IPS-15b (cell line): Measurements from ENCODE around the gene ACOXL.

Source experiments
- H3K27me3 ChIP-seq: one replicate; pipeline ENCODE4 v1.6.1; 2013; ENCODE audit warnings: low read length; ENCODE audit not compliant: control insufficient read depth, insufficient read depth
- H3K36me3 ChIP-seq: one replicate; pipeline ENCODE4 v1.6.1; 2013; ENCODE audit warnings: low read length; ENCODE audit not compliant: control insufficient read depth, insufficient read depth
- H3K4me1 ChIP-seq: one replicate; pipeline ENCODE4 v1.6.1; 2013; ENCODE audit warnings: mild to moderate bottlenecking, low read length; ENCODE audit not compliant: control insufficient read depth, insufficient read depth
- H3K4me3 ChIP-seq: one replicate; pipeline ENCODE4 v1.5.1; 2013; ENCODE audit warnings: low read depth, low read length
- H3K9ac ChIP-seq: one replicate; pipeline ENCODE4 v1.6.1; 2013; ENCODE audit warnings: low read depth, mild to moderate bottlenecking, low read length
- H3K9me3 ChIP-seq: one replicate; pipeline ENCODE4 v1.6.1; 2013; ENCODE audit warnings: mild to moderate bottlenecking, low read length; ENCODE audit not compliant: control insufficient read depth, insufficient read depth

The ACOXL gene

DNA sequence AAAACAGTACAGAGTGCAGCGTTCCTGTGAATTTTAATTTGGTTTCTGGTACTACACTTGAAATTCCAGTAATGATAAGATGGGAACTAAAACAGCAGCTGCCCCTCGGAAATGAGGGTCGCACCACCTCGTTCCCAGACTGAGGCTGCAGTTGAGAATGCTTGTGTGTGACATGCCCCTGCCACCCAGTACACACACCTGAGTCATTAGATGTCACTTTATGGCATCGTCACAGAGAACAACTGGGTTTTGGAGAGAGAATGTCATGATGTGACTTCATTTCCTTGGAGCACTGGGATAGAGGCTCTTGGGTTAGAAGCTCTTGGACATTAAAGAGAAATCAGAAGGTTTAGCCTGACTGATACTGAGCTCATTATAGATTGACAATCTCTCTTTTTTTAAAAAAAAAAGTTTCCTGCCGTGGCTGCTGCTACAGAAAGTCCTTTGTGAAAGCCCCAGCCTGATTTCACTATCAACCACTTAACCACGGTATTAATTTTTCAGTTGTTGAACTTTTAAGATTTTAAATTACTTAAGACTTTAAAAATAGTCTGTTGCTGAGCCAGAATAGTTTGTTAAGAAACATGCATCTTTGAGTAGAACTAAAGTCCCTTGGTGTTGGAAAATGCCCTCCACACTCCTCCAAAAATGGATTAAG is 412.9 kb downstream of the ACOXL start:
- no peaks in the 10 kb centered on the region for H3K27me3 ChIP-seq
- no peak overlapping the region for H3K9ac ChIP-seq
- no peaks in the 10 kb centered on the region for H3K9me3 ChIP-seq
- no peaks in the 10 kb centered on the region for H3K4me1 ChIP-seq
- no peak overlapping the region for H3K4me3 ChIP-seq
- no peaks in the 10 kb centered on the region for H3K36me3 ChIP-seq

DNA sequence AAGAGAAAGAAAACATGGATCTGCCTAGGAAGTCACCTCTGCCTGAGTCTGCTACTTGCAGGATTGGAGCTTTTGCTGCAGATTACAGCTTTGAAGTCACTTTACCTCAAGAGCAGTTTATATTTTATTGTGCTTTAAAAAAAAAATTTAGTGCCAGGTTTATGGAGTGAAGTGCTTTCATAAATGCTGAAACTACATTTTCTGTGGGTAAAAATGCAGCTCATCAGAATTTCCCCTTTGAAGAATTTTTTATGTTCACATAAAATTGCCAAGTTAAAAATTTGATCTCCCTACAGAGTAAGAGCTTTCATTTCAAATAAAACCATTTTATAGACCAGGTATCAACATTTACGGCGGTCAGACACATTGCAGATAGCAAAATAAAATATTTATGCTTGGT is 413.6 kb downstream of the ACOXL start:
- Histone ChIP-seq H3K36me3 (peaks cover under 1% of the 10 kb centered on the region), H3K4me1 (no peaks in the 10 kb centered on the region), H3K9me3 (no peaks in the 10 kb centered on the region), H3K4me3 (no peak overlapping the region), H3K9ac (no peak overlapping the region), H3K27me3 (no peaks in the 10 kb centered on the region)

DNA sequence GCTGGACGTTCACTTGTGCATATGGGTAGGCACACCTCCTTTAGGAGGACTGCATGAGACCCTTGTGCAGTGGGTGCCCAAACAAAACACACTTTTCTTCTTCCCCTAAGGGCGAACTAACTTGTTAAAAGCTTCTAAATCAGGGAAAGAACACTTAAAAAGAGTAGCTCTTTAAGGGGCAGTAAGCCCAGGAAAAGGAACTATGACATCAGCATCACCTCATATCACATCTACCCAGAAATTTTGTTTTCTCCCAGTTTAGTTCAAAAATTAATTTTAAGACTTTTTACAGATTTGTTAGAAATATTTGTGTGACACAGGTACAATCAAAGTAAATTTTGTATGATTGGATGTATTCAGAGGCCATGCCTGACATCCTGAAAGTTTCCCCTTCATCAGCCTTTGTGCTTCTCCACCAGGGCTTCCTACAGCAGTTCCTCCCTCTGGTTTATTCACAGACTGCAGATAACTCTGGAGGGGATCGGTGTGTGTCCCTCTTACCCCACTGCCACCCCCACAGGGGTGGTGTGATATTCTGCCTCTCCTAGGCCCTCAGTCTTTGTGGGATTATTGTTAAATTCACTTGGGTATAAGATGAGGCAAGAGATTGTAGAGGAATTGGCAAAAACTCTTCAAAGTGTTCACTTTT is 416.0 kb downstream of the ACOXL start:
- Histone ChIP-seq H3K27me3 (no peaks in the 10 kb centered on the region), H3K4me3 (no peak overlapping the region), H3K9ac (no peak overlapping the region), H3K9me3 (no peaks in the 10 kb centered on the region), H3K4me1 (no peaks in the 10 kb centered on the region), H3K36me3 (peaks cover 9% of the 10 kb centered on the region)

DNA sequence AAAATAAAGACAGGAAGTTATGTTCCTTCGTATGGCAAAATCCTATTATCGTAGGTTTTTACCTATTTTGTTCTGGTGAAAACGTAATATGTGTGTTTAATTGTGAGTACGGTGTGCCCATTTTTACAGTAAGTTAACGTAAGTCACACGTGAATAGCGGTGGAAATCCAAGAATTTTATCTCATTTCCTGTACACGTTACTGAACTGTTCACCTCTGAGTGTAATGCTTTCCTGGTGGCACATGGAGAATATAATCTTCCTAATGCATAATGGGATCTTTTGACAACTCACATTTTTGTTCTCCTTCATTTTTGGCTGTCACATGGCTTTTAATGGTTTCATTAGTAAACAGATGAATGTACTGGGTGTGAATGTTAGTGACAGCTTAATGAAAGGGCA is 416.6 kb downstream of the ACOXL start:
- peaks cover 9% of the 10 kb centered on the region for H3K36me3 ChIP-seq
- no peaks in the 10 kb centered on the region for H3K27me3 ChIP-seq
- H3K4me1 ChIP-seq, result no peaks in the 10 kb centered on the region
- H3K9me3 ChIP-seq, result no peaks in the 10 kb centered on the region
- no peak overlapping the region for H3K9ac ChIP-seq
- H3K4me3 ChIP-seq, result no peak overlapping the region

DNA sequence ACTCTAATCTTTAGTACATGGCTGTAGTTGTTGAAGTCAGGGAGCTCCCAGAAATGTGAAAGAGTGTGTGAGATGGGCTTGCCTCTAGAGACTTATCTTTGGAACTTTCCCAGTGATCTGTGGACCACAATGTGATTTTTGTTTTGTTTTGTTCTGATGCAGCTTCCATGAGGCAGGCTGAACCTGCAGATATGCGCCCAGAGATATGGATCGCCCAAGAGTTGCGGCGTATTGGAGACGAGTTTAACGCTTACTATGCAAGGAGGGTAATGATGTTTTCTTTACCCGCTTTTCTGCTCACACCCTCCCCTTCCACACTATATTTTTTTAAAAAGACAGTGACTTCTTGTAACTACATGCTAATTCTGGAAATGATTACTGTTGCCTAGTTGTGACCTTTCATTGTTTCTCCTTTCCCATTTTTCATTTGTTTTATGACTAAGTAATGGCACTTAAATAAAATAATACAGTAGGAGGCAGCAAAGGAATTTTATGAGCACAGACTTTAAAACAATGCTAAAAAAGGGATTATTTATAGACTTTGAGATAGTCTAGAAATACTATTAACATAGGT is 417.6 kb downstream of the ACOXL start:
- Histone ChIP-seq H3K9ac (no peak overlapping the region), H3K4me1 (no peaks in the 10 kb centered on the region), H3K36me3 (peaks cover 9% of the 10 kb centered on the region), H3K27me3 (no peaks in the 10 kb centered on the region), H3K4me3 (no peak overlapping the region), H3K9me3 (no peaks in the 10 kb centered on the region)

DNA sequence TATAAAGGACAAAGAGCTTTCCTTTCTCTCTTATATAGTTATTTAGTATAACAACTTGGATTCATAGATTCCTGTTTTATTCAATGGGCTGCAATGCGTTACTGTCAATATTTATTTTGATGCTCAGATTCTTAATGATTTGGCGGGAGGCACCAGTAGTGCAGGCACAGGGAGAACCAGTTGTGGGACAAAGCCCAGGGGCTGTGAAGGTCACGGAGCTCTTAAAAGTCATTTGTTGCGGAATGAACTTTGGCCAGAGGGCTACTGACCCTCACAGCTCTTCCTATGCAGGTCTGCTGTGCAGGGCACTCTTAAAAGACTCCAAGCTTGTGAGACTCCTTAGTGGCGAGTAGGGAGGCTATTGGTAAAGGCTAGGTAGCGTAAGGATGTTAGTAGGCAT is 422.4 kb downstream of the ACOXL start:
- H3K36me3 ChIP-seq, result peaks cover 19% of the 10 kb centered on the region
- H3K27me3 ChIP-seq, result no peaks in the 10 kb centered on the region
- H3K9me3 ChIP-seq, result no peaks in the 10 kb centered on the region
- H3K4me1 ChIP-seq, result peaks cover 3% of the 10 kb centered on the region
- H3K9ac ChIP-seq, result no peak overlapping the region
- no peak overlapping the region for H3K4me3 ChIP-seq

DNA sequence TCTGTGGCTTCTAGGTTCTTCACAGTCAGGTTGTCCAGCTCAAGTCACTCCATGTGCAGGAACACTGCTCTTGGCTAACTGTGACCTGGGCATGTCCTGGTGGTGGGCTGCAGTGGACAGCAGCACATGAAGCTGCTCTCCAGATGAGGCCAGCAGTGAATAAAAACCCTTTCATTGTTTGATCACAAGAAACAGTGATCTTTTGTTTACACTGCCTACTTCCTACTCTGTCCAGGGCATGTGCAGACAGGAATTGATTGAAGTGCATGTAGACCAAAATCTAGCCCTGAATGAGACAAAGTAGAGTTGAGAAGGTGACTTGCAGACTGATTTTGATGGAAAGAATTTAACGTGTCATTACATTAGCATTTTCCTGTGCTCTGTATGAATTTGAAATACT is 423.2 kb downstream of the ACOXL start:
- H3K4me1 ChIP-seq, result peaks cover 3% of the 10 kb centered on the region
- no peak overlapping the region for H3K9ac ChIP-seq
- no peaks in the 10 kb centered on the region for H3K27me3 ChIP-seq
- no peaks in the 10 kb centered on the region for H3K9me3 ChIP-seq
- H3K4me3 ChIP-seq, result no peak overlapping the region
- H3K36me3 ChIP-seq, result peaks cover 19% of the 10 kb centered on the region

DNA sequence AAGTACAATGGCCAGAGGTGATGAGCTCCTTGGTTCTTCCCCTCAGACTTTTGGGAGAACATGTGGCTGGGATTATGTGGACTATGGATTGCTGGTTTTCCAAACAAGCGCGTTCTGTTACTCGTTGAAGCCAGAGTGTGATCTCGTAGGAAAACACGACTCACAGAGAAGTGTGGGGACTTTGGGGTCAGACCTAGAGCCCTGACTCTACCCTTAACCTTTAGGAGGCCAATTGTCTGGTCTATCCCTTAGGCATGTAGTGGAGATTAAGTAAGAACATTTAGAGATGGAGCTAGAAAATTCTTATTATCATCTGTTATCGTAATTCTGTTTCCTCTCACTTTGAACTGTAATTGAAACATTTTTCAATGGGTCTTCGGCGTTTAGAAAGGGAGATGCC is 424.2 kb downstream of the ACOXL start:
- H3K4me1 ChIP-seq, result peaks cover 3% of the 10 kb centered on the region
- H3K36me3 ChIP-seq, result peaks cover 15% of the 10 kb centered on the region
- H3K27me3 ChIP-seq, result no peaks in the 10 kb centered on the region
- no peak overlapping the region for H3K9ac ChIP-seq
- no peak overlapping the region for H3K4me3 ChIP-seq
- H3K9me3 ChIP-seq, result no peaks in the 10 kb centered on the region

DNA sequence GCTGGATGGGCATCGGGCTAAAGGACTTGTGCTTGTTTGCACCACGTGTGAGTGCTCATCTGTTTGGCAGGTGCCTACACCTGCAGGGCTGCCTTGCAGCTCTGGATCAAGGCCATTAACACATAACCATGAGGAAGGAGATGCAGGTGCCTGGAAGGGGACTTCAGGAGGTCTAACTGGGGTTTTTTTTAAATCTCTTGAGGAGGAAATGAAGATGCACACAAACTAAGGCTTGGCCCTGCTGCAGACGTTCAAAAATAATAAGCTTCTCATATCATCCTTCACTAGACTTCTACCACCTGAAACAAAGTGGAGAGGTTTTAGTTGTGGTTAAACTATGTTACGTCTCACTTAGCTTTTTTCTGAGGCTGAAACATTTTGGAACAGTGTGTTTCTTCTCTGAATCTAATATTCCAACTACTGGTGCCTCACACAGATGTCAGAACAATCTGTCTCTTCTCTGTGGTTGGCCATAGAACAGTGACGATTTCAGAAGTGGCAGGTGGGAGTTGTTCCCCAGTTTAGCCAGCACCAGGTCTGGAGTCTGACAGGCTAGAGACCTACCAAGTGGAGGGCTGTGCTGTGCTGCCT is 424.8 kb downstream of the ACOXL start:
- H3K9me3 ChIP-seq, result no peaks in the 10 kb centered on the region
- H3K36me3 ChIP-seq, result peaks cover 11% of the 10 kb centered on the region
- peaks cover 3% of the 10 kb centered on the region for H3K4me1 ChIP-seq
- no peak overlapping the region for H3K4me3 ChIP-seq
- H3K9ac ChIP-seq, result no peak overlapping the region
- H3K27me3 ChIP-seq, result no peaks in the 10 kb centered on the region

DNA sequence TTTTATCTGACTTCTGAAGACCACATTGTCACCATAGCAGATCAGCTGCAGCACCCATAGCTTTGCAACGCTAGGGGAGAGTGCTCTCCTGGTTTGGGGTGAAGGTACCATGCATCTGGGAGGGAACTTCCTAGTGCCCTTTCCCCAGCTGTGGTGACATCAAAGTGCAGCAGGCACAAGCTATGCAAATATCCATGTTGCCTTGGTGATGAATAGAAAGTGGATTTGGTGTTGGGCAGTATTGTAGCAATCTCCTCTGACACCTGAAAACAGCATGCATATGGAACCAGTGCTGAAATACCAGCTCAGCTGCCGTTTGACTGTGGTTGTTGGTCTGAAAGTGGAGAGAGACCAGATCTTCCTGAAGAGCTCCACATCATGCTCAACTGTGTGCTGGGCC is 425.4 kb downstream of the ACOXL start:
- Histone ChIP-seq H3K36me3 (peaks cover 18% of the 10 kb centered on the region), H3K4me1 (peaks cover 8% of the 10 kb centered on the region), H3K27me3 (no peaks in the 10 kb centered on the region), H3K9ac (no peak overlapping the region), H3K4me3 (no peak overlapping the region), H3K9me3 (no peaks in the 10 kb centered on the region)

DNA sequence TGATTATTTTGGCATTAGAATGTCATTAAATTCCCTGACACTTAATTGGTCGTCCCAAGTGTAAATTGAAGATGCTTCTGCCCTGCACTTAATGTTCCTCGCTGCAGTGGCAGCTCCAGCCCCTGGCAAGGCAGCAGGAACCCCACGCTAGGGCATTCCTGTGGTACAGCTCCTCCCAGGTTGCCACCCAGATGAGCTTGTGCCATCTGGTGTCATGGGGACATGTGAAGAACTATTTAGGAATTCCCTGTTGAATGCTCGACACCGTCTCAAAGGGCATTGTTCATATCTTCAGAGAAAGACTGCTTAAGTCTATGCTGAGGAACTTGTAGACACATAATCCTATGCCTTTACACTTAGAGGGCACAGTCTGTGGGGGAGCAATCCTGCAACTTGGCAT is 427.3 kb downstream of the ACOXL start:
- no peaks in the 10 kb centered on the region for H3K9me3 ChIP-seq
- H3K36me3 ChIP-seq, result peaks cover 20% of the 10 kb centered on the region
- H3K9ac ChIP-seq, result no peak overlapping the region
- H3K4me1 ChIP-seq, result peaks cover 23% of the 10 kb centered on the region
- no peaks in the 10 kb centered on the region for H3K27me3 ChIP-seq
- H3K4me3 ChIP-seq, result no peak overlapping the region

DNA sequence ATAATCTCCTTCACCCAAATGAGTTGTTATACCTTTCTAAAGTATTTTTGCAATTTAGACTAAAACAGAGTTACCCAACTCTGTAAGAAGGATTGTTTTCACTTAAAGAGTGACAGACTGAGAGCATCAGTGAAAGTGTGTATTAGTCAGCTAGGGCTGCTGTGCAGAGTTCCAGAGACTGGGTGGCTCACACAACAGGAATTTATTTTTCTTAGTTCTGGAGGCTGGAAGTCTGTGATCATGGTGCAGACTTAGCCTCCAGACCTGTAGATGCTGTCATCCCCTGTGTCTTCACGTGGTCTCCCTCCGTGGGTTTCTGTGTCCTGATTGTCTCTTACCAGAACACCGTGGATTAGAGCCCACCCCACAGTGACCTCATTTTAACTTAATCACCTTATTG is 428.4 kb downstream of the ACOXL start:
- H3K9me3 ChIP-seq, result no peaks in the 10 kb centered on the region
- H3K4me1 ChIP-seq, result peaks cover 25% of the 10 kb centered on the region
- no peaks in the 10 kb centered on the region for H3K27me3 ChIP-seq
- no peak overlapping the region for H3K4me3 ChIP-seq
- H3K9ac ChIP-seq, result no peak overlapping the region
- peaks cover 28% of the 10 kb centered on the region for H3K36me3 ChIP-seq
